PC-9 (cell line): ENCODE measurements around the gene BDKRB1.

Source experiments
- CTCF ChIP-seq: fragments of 200-600 bp; sonication (generic); conservative IDR thresholded peaks from 2 replicates; pipeline ENCODE4 v1.6.1; 2017; ENCODE audit warnings: mixed run types, antibody characterized with exemption, mild to moderate bottlenecking, moderate library complexity
- EZH2 ChIP-seq: fragments of 200-600 bp; sonication (generic); IDR thresholded peaks from 2 replicates; pipeline ENCODE4 v1.8.0; 2017; ENCODE audit warnings: antibody characterized with exemption, low read depth

GRCh38 chr14:96260341-96260821 is 4.4 kb downstream of the BDKRB1 start:
- TF ChIP-seq CTCF = no peak
- TF ChIP-seq EZH2 = no peak
